RWPE2 (cell line): ENCODE results near the gene HPX.

Source experiments
- ATAC-seq: fragments of 200-7000 bp; cut with Tn5 transposase; 3 replicates; pipeline ENCODE4 v1.9.1; 2021; ENCODE audit warnings: low read depth
- DNase-seq: peaks from one replicate; pipeline ENCODE4 v3.0.0-alpha.2; 2020; ENCODE audit warnings: low spot score
- H3K27ac ChIP-seq: fragments of 450-650 bp; 2 replicates; pipeline ENCODE4 v1.5.1; 2017; ENCODE audit warnings: mild to moderate bottlenecking; ENCODE audit not compliant: poor library complexity, severe bottlenecking
- H3K27me3 ChIP-seq: fragments of 250-450 bp; sonication (Bioruptor Pico); 2 replicates; pipeline ENCODE4 v1.5.1; 2021; ENCODE audit warnings: mild to moderate bottlenecking, moderate library complexity; ENCODE audit not compliant: insufficient read depth, poor library complexity, severe bottlenecking
- H3K36me3 ChIP-seq: fragments of 250-450 bp; sonication (Bioruptor Pico); 2 replicates; pipeline ENCODE4 v1.5.1; 2020; ENCODE audit warnings: low read depth, mild to moderate bottlenecking, moderate library complexity
- H3K4me1 ChIP-seq: fragments of 250-450 bp; sonication (Bioruptor Pico); 2 replicates; pipeline ENCODE4 v1.5.1; 2021; ENCODE audit warnings: mild to moderate bottlenecking, moderate library complexity; ENCODE audit not compliant: insufficient read depth, poor library complexity, severe bottlenecking
- H3K4me3 ChIP-seq: fragments of 250-450 bp; sonication (Bioruptor Pico); 2 replicates; pipeline ENCODE4 v1.5.1; 2021; ENCODE audit warnings: mild to moderate bottlenecking, moderate library complexity; ENCODE audit not compliant: severe bottlenecking
- H3K9me3 ChIP-seq: fragments of 250-450 bp; sonication (Bioruptor Pico); 2 replicates; pipeline ENCODE4 v1.5.1; 2021; ENCODE audit warnings: mild to moderate bottlenecking, moderate library complexity; ENCODE audit not compliant: severe bottlenecking
- TF ChIP-seq, protein P1 (sequence below): fragments of 450-650 bp; IDR thresholded peaks from one replicate; pipeline ENCODE4 v1.5.1; 2017; ENCODE audit warnings: mild to moderate bottlenecking, moderate library complexity; ENCODE audit not compliant: poor library complexity, severe bottlenecking

Gene HPX

DNA sequence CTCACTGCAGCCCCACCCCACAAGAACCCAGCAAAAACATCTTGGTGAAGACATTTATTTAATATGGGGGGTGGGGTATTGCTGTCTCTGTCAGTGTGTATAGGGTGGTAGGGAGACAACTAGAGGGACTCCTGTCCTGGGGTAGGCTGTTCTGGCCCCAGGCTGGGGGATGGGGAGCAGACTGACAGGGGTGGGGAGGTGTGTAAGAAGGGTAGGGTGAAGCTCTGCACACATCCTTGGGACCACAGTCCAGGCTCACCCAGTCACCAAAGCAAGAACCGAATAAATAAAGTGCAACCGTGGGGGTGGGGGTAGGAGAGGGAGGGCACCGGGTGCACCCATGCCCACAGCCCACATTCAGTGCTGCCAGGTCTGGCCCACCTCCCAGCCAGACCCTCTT lies 7.8 kb upstream of the HPX start:
- no peak overlapping the region for H3K27ac ChIP-seq
- DNase-seq (no peak), ATAC-seq (no peak)
- H3K4me3 ChIP-seq, result no peak overlapping the region
- no peaks in the 10 kb centered on the region for H3K4me1 ChIP-seq
- no peaks in the 10 kb centered on the region for H3K27me3 ChIP-seq
- no peaks in the 10 kb centered on the region for H3K9me3 ChIP-seq
- TF ChIP-seq, protein P1, sequence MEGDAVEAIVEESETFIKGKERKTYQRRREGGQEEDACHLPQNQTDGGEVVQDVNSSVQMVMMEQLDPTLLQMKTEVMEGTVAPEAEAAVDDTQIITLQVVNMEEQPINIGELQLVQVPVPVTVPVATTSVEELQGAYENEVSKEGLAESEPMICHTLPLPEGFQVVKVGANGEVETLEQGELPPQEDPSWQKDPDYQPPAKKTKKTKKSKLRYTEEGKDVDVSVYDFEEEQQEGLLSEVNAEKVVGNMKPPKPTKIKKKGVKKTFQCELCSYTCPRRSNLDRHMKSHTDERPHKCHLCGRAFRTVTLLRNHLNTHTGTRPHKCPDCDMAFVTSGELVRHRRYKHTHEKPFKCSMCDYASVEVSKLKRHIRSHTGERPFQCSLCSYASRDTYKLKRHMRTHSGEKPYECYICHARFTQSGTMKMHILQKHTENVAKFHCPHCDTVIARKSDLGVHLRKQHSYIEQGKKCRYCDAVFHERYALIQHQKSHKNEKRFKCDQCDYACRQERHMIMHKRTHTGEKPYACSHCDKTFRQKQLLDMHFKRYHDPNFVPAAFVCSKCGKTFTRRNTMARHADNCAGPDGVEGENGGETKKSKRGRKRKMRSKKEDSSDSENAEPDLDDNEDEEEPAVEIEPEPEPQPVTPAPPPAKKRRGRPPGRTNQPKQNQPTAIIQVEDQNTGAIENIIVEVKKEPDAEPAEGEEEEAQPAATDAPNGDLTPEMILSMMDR, result no peak
- H3K36me3 ChIP-seq, result peaks cover 15% of the 10 kb centered on the region; the same call in 1 of the 2 replicates

DNA sequence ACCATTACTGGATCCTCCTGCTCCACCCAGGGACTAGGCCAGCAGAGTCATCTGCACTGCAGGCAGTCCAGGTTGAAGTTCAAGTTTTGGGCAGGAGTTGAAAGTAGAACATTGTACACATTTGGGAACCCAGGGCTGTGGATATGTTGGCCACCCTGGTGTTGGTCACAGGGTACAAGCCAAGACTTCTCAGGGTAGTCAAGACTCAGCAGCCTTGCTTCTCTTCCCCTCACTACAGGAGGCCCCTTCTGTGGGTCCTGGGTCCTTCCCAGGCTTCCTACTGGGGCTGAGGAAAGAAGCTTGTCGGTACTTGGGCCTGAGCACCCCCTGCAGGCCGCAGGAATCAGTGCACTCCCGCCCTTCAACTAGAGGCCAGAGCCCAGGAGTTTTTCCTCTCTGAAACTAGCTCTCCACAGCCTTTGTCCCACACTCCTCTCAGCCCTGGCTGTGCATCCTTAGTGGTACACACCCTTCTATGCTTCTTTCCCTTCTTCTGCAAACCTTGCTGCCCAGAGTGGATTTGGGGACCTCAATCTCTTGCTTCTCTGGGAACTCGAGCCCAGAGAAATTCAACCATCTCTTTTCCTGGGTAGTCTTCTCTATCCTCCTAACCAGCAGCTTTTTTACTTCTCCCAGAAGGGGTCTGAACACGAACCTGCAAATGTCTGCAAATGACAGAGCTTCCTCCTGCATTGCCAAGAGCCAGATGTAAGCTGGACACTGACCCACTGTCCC lies 2.6 kb upstream of the HPX start:
- Histone ChIP-seq H3K4me1 (no peaks in the 10 kb centered on the region), H3K9me3 (no peaks in the 10 kb centered on the region), H3K27me3 (no peaks in the 10 kb centered on the region), H3K36me3 (no peaks in the 10 kb centered on the region), H3K27ac (no peak overlapping the region), H3K4me3 (no peak overlapping the region)
- TF ChIP-seq, protein P1, result peak; percentile 74
- DNase-seq (no peak), ATAC-seq (peak; percentile 69)

DNA sequence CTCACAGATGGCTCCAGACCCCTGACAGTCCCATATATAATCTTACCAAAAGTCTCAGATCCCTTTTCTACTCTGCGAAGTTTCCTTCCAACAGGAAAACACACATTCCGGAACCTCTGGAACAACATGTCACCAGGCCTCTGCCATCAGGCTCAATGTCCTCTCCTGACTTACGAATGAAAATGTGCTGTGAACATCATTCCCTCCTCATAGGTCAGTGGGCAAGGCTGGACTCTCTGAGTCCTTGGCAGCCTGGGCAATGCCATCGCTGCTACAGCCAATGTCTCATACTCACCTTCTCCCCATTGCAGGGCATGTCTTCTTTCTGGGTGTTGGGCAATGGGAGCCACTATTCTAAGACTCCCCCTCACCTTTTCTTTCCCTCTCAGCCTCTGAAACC lies 1.7 kb upstream of the HPX start:
- ATAC-seq, result no peak
- TF ChIP-seq, protein P1, result no peak
- DNase-seq, result no peak
- Histone ChIP-seq H3K9me3 (no peaks in the 10 kb centered on the region), H3K27me3 (no peaks in the 10 kb centered on the region), H3K4me3 (no peak overlapping the region), H3K36me3 (no peaks in the 10 kb centered on the region), H3K27ac (no peak overlapping the region), H3K4me1 (no peaks in the 10 kb centered on the region)

DNA sequence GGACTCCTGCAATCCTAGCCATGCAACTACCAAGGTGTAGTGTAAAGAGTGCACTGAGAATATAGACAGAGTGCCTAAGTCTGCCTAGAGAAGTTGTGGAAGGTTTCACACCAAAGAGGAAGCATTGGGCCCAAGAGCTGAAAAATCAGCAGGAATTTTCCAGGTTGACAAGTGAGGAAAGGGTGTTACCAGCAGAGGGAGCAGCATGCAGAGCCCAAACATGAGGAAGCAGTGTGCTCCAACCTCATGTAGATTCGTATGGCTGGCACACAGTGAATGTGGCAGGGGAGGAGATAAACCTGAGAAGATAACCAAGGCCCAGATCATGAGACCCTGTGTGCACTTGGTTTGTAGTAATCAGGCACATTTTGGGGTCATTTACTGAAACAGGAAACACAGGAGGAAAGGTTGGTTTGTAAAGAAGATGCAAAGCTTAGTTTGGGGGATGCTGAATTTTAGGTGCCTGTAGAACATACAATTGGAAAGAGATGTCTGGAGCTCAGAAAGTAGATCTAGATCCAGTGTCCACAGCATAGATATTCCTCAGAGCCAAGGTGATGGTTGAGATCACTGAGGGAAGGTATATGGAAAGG lies 1.7 kb downstream of the HPX start:
- Histone ChIP-seq H3K27ac (no peak overlapping the region), H3K4me1 (no peaks in the 10 kb centered on the region), H3K4me3 (no peak overlapping the region), H3K36me3 (no peaks in the 10 kb centered on the region), H3K9me3 (no peaks in the 10 kb centered on the region), H3K27me3 (no peaks in the 10 kb centered on the region)
- no peak for DNase-seq
- peak; percentile 45; the same call in 1 of the 3 replicates for ATAC-seq
- TF ChIP-seq, protein P1, result peak; percentile 57

DNA sequence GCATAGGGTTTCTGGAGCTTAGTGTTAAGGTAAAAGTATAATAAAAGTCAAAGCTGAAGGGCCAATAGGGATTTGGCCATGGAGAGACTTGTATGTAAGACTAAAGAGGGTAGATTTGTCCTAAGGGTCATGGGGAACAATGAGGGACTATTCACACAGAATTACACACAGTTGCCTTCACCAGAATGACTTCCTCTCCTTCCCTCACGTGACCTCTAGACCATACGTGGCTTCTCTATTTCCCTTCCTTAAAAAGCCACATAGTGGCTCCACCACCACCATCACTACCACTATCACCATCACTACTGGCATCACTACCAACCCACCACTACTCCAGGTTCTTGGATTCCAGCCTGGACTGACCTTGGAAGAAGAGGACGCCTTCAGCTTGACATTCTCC lies 2.8 kb downstream of the HPX start:
- Histone ChIP-seq H3K27ac (no peak overlapping the region), H3K27me3 (no peaks in the 10 kb centered on the region), H3K4me1 (no peaks in the 10 kb centered on the region), H3K4me3 (no peak overlapping the region), H3K9me3 (no peaks in the 10 kb centered on the region), H3K36me3 (no peaks in the 10 kb centered on the region)
- no peak for DNase-seq
- ATAC-seq, result no peak
- TF ChIP-seq, protein P1, result no peak
